Measurements from ENCODE around the gene SH2D4B.

SH2D4B gene

GRCh38 chr10:80589726-80590373, 52.1 kb downstream of the SH2D4B start:
- DNase-seq (ENCODE audit: low spot score), result no peak

GRCh38 chr10:80590585-80591125, 53.0 kb downstream of the SH2D4B start:
- DNase-seq (ENCODE audit: low spot score), result no peak

GRCh38 chr10:80596391-80597257, 58.9 kb downstream of the SH2D4B start:
- DNase-seq (ENCODE audit: low spot score), result peak; percentile 48

DNA sequence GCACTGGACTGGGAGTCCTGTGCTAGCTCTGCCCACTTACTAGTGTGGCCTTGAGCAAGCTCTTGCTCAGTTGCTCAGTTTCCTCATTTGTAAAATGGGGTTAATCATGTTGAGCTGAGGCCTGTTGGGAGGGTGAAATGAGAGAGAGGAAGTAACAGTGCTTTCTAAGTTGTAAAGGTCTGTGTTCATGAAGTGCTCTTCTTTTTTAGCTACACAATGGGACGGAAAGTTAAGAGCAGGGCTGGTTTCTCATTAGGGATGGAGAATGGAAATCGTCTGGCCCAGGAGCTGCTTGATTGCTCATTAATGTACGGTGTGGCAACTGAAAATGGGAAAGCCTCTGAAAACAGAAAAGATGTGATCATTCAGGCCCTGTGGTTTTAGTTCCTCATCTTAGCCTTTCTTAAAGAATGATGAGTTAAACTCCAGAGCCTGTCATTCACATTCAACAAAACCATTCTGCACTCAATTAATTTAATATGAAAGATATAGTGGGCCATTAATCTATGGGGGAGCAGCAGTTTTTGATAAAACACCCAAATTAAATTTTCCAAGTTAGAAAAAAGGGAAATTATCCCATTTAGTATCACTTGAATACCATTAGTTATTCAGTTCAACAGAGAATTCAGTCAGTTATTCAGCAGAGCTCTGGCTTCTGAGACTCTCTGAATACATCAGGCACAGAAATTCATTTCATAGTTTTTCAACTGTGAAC, 60.5 kb downstream of the SH2D4B start:
- no peak for DNase-seq (ENCODE audit: low spot score)

- no peak for DNase-seq (ENCODE audit: low spot score)
Measured at GRCh38 chr10:80598951-80599350, 61.2 kb downstream of the SH2D4B start.

DNA sequence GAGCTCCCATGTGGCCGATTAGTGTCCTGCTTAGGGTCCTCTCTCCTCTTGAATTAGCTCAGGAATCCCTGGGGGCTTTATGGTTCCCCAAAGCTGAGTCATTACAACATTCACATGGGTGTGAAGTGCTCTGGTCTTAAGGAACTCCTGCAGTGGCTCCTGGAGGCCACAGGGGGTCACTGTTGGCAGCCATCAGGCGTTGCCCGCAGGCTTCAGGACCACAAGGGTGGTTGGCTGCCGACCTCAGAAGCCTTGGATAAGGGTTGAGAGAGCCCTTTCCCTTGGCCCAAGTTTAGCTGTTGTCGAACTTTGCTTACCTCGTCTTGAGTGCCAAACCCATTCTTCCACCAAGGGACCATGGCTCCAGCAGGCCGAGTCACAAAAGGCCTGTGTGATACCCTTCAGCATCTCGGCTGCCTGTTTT, 61.7 kb downstream of the SH2D4B start:
- DNase-seq (ENCODE audit: low spot score), result peak; percentile 59

DNA sequence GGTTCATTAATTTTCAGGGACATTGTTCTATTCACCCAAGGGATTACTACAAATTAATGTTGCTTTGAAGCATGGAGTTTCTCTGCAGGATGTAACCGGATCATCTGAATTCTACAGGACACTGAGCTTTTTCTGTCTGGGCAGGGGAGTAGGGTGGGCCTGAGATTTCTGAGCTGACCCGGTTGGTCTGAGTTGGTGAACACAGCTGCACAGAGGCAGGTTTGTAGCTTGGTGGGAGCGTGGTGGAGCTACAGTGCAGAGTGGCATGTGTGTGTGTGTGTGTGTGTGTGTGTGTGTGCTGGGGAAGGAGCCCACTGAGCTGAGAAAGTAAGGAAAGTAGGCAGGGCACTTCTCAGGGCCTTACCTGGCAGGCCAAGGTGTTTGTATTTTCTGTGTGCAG, 62.6 kb downstream of the SH2D4B start:
- DNase-seq (ENCODE audit: low spot score), result no peak

DNA sequence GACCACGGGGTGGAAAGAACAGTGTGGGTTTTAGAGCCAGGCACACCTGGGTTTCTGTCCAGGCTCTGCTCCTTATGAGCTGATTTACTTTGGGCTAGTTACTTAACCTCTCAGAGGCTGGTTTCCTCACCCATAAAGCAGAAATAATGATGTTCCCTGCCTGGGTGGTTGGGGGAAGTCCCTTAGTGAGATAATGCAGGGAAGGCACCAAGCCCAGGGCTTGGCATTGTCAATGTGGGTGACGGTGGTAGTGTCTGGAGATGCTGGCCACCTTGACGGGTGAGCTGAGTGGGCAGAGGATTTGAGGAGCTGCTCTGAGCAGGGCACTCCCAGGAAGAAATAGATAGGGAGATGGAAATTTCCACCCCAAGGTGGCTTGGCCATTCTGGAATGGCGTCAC, 65.2 kb downstream of the SH2D4B start:
- no peak for DNase-seq (ENCODE audit: low spot score)

- DNase-seq (ENCODE audit: low spot score), result no peak
Measured at GRCh38 chr10:80603516-80603915, 65.8 kb downstream of the SH2D4B start.

DNA sequence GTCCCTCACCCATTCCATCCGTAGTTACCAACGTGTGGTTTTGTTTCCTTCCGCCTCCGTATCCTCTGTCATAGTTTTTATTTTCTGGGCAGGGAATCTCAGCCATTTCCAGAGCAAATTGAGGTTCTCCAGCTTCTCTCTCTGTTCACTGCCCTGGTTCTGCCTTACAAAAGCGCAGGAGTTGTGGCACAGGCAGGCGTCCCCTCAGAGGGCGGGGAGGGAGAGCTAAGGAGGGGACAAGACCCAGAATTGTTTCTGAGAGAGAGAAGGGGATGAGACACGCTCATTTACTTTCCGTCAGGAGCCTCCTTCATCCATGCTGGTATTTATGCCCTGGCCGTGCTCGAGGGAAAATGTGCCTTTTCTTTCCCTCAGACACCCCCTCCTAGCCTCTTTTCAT, 71.0 kb downstream of the SH2D4B start:
- DNase-seq (ENCODE audit: low spot score), result no peak

- no peak for DNase-seq (ENCODE audit: low spot score)
Measured at GRCh38 chr10:80609331-80609730, 71.6 kb downstream of the SH2D4B start.

GRCh38 chr10:80611481-80612185, 73.9 kb downstream of the SH2D4B start:
- DNase-seq (ENCODE audit: low spot score), result no peak

- DNase-seq (ENCODE audit: low spot score), result no peak
Measured at GRCh38 chr10:80612261-80612660, 74.6 kb downstream of the SH2D4B start.

GRCh38 chr10:80613466-80614170, 75.9 kb downstream of the SH2D4B start:
- DNase-seq (ENCODE audit: low spot score), result no peak

GRCh38 chr10:80614576-80615416, 77.1 kb downstream of the SH2D4B start:
- DNase-seq (ENCODE audit: low spot score), result no peak

GRCh38 chr10:80617807-80618206, 80.1 kb downstream of the SH2D4B start:
- no peak for DNase-seq (ENCODE audit: low spot score)

DNA sequence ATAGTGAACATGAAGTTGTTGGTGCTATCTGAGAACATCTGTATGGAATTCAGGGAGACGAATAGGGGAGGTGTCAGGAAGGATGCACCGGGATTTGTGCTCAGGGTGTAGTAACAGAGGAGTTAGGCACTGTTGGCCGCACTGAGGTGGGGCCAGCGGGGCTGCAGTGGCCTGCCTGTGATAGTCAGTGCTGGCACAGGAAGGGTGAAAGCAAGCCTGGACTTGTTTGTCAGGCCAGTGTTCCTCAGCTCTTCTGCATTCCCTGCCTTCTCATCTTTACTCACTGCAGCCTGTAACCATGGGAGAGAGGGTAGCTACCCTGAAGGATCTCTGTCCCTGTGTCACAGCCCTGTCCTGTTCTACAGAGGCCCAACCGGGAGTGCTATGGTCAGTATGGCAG, 81.3 kb downstream of the SH2D4B start:
- no peak for DNase-seq (ENCODE audit: low spot score)

GRCh38 chr10:80622153-80622552, 84.5 kb downstream of the SH2D4B start:
- DNase-seq (ENCODE audit: low spot score), result no peak

DNA sequence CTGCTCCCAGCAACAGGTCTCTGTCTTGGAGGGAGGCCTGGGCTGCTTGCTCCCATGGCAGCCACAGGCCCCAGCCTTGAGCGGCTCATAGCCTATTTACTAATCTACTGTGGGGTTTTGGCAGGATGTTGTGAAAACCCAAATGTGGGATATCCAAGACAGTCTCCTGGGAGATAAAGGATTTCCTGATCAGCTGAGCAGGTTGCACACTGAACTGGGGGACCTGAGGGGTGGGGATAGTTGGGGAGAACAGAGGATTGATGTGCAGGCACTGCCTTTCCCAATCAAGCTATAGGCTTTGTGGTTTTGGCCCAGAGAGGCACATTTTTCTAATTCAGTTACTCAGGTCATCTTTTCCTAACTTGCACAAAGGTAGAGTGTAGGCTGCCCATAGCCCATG, 92.6 kb downstream of the SH2D4B start:
- DNase-seq (ENCODE audit: low spot score), result no peak

DNA sequence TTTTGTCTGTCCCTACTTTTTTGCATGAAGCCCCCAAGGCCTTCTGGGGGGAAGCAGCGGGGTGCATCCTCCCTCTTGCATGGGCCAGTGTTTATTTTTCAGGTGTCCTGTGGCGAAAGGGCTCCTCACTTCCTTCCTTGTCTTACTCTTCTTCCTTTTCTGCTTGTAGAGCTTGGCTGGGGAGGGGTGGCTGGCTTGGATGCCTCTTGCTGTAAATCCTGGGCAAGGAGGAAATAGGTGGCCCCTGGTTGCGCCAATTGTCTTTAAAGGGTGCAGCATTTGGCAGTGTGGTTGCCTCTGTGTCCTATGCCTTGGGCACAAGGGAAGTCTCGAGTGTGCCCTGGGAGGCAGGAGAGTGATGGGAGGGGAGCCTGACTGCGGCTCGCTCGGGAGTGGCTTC, 95.0 kb downstream of the SH2D4B start:
- DNase-seq (ENCODE audit: low spot score), result no peak

All from SK-N-DZ (cell line).